ENCODE results near the gene NTM.

The NTM gene

GRCh38 chr11:131758726-131759125, 388.3 kb downstream of the NTM start:
- DNase-seq (ENCODE audit: extremely low read depth in 1 of 2, low read depth in 1 of 2): no peak

DNA sequence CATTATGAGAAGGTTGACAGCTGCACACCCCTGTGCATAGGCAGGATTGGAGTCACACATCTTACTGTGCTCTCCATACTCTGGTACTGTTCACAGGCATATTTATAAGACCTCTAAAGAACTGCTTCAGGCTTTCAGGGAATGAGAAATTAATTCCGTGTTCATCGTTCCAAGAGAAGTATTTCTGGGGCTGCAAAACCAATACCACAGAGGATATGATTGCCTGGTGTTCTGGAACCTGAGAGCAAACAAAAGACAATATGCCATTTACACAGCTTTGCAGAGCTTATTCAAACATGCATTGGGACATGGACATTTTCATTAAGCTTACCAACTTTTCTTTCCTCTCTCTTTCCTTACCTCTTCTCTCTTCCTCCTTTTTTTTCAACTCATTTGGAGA, 388.7 kb downstream of the NTM start:
- no peak for DNase-seq (ENCODE audit: extremely low read depth in 1 of 2, low read depth in 1 of 2)

GRCh38 chr11:131760091-131761061, 390.0 kb downstream of the NTM start:
- no peak for DNase-seq (ENCODE audit: extremely low read depth in 1 of 2, low read depth in 1 of 2)

DNA sequence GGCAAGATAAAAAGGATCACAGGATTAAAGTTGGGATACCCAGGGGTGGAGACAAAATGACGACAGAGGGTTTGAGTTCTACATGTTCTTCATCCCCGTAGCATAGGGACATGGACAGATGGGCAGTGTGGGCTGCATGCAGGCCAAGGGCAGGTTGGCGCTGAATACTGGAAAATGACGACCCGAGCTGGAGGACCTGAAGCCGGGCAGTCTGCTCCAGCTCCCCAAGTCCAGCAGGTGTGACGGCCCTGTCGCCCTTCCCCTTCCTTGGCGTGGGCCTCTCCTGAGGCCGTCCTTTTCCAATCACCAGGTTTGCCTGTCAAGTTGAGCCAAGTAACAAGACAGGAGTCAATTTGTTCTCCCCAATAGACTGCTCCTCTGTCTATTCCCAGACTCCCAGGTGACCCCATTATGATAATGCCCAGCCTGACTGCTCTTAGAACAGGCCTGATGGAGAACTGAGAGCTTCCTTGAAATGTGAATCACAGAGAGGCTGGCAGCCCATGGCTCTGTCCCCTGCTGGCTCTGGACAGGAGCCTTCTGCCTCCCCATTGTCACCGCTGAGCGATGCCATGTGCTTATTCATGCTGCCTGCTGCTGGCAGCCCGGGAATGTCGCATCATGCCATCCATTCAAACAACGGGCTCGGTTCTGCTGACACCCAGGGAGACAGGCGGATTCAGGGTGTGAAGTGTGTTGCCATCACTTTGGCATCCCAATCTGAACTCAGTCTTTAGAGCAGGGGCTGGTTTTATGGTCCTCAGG, 392.1 kb downstream of the NTM start:
- DNase-seq (ENCODE audit: extremely low read depth in 1 of 2, low read depth in 1 of 2): no peak

DNA sequence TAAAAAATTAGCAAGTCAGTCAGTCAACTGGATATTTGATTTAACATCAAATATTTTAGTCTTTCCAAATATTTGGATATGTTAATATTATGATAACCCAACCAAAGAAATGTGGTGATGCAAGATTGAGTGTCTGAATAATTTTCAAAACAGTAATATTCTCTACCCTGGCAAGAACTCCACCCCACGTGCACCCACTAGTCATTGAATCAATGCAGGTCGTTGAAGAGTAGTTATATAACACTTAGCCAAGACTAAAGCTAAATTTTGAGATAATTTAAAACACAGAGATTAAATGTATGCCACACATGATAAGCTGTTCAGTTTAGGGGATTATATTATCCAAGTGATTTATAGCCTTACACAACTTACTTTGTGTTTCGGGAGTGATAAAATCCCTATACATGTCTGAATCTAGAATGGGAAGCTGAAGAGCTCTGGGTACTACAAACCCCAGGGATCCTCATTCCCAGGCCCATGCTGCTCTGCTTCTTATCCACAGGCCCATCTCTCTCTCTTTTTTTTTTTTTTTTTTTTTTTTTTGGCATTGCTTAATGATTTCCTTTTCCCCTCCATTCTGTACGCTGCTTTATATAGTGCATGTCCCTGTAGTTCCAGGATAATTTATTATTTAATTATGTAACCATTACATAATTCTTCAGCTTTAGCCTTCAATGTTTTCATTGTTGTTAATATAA, 392.9 kb downstream of the NTM start:
- DNase-seq (ENCODE audit: extremely low read depth in 1 of 2, low read depth in 1 of 2): no peak

- DNase-seq (ENCODE audit: extremely low read depth in 1 of 2, low read depth in 1 of 2): no peak
These were observed 393.7 kb downstream of the NTM start for GRCh38 chr11:131764126-131764525.

GRCh38 chr11:131764649-131765048, 394.2 kb downstream of the NTM start:
- DNase-seq (ENCODE audit: extremely low read depth in 1 of 2, low read depth in 1 of 2): no peak

DNA sequence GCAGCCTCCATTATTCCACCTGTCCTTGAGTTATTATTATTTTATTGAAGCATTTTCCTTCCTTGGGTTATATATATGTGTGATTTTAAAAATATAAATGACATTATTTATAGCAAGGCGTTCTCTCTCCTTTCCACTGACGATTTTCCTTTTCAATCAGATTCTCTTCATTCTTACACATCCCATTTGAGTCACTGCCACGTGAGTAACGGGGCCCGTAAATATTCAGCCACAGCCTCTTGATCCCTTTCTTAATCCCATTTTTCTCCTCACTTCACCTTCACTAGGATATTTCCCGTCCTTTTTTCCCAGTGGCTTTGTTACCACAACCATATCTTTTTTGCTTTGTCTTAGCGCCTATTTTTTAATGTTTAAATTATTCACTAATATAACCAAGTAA, 396.2 kb downstream of the NTM start:
- DNase-seq (ENCODE audit: extremely low read depth in 1 of 2, low read depth in 1 of 2): no peak

DNA sequence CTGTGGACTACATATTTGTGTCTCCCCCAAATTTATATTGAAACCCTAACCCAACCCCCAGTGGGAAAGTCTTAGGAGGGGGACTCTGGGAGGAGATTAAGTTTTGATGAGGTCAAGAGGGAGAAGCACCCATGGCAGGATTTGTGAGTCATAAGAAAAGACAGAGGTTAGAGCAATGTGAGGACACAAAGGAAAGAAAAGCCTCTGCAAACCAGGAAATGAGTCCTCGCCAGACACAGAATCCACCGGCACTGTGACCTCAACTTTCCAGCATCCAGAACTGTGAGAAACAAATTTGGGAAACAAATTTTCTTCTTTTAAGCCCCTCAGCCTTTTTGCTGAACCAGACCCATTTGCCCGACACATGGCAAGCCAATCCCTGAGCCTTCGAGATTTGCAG, 397.0 kb downstream of the NTM start:
- DNase-seq (ENCODE audit: extremely low read depth in 1 of 2, low read depth in 1 of 2): no peak

- DNase-seq (ENCODE audit: extremely low read depth in 1 of 2, low read depth in 1 of 2): no peak
These were observed 400.4 kb downstream of the NTM start for GRCh38 chr11:131770801-131771200.

GRCh38 chr11:131771471-131771870, 401.1 kb downstream of the NTM start:
- no peak for DNase-seq (ENCODE audit: extremely low read depth in 1 of 2, low read depth in 1 of 2)

- no peak for DNase-seq (ENCODE audit: extremely low read depth in 1 of 2, low read depth in 1 of 2)
These were observed 403.2 kb downstream of the NTM start for GRCh38 chr11:131773626-131774025.

DNA sequence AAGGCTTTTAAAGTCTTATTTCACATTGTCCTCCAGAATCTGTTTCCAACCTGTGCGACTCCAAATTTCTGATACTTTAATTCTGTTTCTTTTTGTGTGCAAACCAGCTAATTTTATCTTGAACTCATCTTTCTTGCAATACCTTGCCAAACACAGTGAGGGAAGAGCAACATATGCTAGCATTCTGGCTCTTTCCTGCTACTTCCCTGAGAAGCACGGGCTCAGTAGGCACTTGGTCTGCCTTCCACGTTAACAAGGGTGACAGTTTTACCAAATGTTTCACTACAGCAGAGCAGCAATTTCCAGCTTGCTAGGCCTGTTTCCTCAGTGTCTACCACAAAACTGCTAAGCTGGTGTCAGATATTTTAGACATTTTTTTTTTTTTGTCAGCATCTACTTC, 405.8 kb downstream of the NTM start:
- no peak for DNase-seq (ENCODE audit: extremely low read depth in 1 of 2, low read depth in 1 of 2)

DNA sequence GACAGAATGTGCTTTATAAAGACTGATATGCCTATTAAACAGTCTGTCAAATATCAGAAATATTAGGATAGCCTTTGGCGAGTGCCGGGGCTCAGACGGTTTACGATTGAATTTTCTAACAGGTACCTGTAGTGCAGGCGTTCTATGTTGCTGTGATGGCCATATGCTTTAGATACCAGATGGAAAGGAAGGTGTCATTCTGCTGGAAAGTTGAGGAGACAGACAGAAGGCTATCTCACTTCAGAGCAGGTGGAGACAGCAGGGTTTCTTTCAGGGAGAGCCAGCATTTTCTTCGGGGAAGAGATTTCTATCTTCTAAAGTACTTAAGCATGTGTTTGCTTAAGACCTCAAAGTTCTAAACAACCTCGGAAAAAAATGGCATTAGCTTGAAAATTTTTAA, 415.4 kb downstream of the NTM start:
- DNase-seq (ENCODE audit: extremely low read depth in 1 of 2, low read depth in 1 of 2): no peak

GRCh38 chr11:131787119-131787518, 416.7 kb downstream of the NTM start:
- DNase-seq (ENCODE audit: extremely low read depth in 1 of 2, low read depth in 1 of 2): no peak

DNA sequence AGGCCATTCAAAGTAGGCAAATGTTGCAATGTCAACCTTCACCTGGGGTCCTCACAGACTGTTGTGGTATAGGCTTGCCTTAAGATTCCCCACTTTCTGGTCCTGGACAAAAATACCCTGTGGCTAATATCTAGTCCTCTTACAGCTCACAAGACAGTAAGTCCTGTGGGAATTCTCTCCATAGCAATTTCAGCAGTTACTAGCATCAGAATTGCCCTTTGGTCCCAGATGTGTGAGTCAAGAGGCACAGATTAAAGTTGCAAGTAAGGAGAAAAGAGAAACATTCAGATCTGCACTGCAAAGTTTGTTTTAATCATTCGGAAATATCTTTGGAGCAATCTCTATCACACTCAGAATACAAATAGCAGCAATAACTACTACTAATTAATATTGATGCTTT, 420.2 kb downstream of the NTM start:
- no peak for DNase-seq (ENCODE audit: extremely low read depth in 1 of 2, low read depth in 1 of 2)

GRCh38 chr11:131792243-131792642, 421.8 kb downstream of the NTM start:
- DNase-seq (ENCODE audit: extremely low read depth in 1 of 2, low read depth in 1 of 2): no peak

DNA sequence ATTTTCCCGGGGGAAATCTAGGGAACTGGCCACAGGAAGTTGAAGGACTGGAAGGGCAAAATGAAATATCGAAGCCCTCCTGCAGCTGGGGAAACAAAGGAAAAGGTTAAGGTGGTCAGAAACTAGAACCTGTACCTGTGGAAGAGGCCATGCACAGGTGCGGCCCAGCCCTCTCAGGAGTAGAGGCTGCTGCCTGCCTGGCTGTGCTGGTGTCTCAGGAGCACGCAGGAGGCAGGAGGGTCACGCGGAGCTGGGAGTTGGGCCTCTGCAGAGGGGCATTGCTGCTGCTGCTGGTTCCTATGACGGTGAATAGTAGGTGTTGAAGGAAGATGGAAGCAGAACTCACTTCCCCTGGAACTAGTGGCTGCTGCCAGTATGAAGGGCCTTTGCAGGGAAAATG, 425.7 kb downstream of the NTM start:
- no peak for DNase-seq (ENCODE audit: extremely low read depth in 1 of 2, low read depth in 1 of 2)

GRCh38 chr11:131796541-131796940, 426.1 kb downstream of the NTM start:
- DNase-seq (ENCODE audit: extremely low read depth in 1 of 2, low read depth in 1 of 2): no peak

DNA sequence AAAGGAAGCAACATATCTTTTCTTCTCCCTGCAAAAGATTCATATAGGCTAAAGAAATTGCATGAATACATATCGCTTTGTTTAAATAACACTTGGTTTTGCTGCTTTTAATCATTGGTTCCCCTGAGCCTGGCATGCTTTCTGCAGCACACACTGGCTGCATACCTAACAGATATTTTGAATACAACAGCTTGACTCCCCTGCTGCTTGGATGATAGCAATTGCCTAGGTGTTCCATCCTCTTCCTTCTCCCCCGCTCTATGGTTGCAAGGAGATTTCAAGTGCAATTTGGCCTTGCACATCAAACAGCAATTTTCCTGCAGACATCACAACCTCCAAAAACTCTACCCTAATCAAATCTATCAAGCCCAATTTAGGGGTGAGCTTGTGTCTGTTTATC, 430.0 kb downstream of the NTM start:
- no peak for DNase-seq (ENCODE audit: extremely low read depth in 1 of 2, low read depth in 1 of 2)

DNA sequence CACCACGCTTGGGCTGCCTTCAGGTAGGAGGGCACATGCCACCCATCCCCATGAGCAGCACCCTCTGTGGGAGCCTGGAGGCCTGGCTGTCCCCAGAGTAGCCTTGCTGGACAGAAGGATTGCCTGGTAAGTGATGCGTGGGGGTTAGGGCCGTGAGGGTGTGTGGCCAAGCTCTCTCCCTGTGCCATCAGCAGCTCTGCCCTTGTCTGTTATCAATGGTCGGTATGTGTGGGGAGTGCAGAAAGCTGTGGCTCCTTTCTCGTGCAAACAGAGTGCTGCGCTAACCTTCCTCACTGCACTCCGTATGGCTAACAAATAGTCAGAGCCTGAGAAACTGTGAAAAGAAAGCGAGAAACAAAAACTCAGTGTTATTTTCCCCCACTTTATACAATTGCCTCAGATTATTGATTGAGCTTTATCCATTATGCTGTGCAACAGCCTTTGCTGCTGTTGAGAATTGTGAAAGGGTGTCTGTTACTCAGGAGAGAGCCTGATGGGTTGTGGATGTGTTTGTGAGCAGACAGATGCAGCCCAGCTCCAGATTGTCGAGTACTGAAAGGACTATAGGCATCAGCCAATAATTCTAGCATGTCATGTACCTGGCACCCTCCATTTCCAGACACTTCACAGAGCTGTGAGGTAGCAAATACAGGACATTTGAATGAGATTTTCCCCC, 432.2 kb downstream of the NTM start:
- no peak for DNase-seq (ENCODE audit: extremely low read depth in 1 of 2, low read depth in 1 of 2)

Measured in stimulated activated CD8-positive, alpha-beta memory T cell treated with anti-CD3 and anti-CD28 coated beads, Interleukin-7, amount 100 ng/mL, for 48 hours (primary cell).